ENCODE measurements around the gene C17orf58. TPM values are rescaled to one million over a fixed set of nuclear protein-coding genes. Genes with fewer than 3 reads are reported as not detected.
"Not testable (repeated sequence)": the region's sequence is repeated elsewhere in the genome, so short reads cannot be mapped to it uniquely, and the experiment has no call there.

C17orf58 gene
- total RNA-seq, 2 donors from 2014 or later = 19.2 to 24.6 TPM

DNA sequence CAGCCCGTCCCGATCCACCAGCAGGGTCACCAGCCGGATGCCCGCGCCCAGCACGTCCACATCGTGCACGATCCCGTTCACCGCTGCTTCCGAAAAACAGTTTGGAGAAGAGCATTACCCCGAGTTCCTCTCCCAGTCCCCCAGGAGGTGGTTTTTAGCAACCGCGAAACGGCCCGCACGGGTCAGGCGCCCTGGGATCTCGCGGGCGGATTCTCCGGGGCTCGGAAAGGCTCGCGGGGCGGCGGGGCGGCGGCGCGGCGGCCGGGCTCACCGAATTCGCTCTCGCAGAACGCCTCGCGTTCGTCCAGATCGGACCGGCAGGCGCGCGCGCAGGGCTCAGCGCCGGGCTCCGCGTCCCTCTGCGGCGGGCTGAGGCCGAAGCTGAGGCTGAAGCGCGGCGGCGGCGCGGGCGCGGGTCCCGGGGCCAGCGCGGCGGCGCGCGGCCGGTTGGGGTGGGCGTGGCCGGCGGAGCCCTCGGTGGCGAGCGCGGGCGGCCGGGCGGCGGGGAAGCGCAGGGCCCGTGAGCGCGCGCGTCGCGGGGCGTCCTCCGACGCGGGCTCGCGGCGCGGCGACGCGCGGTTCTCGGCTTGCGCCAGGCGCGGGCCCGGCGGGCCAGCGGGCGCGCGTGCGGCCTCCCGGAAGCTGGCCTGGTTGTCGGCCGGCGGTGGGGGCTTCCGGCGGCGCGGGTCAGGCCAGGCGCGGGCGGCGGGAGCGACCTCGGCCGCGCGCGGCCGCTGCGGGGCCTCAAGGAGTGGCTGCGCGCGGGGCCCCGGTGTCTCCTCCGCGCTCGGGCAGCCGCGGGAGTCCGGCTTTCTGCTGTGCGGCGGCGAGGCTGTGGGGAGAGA, 2.9 kb downstream of the C17orf58 start:
- peaks cover 30 to 34% of the 10 kb centered on the region in 2 donors for H3K4me1 Mint-ChIP-seq (ENCODE audit: low read depth in 2 of 2)
- H3K27ac Mint-ChIP-seq = peak overlapping the region; percentile 94 to 95
- peaks cover 15 to 16% of the 10 kb centered on the region in 2 donors for H3K27me3 Mint-ChIP-seq
- DNase-seq (ENCODE audit: low spot score) (peak; percentile 93), ATAC-seq (peak; percentile 90 to 94)
- no peaks in the 10 kb centered on the region for H3K36me3 Mint-ChIP-seq
- H3K4me3 Mint-ChIP-seq = peak overlapping the region; percentile 97
- no peaks in the 10 kb centered on the region for H3K9me3 Mint-ChIP-seq

DNA sequence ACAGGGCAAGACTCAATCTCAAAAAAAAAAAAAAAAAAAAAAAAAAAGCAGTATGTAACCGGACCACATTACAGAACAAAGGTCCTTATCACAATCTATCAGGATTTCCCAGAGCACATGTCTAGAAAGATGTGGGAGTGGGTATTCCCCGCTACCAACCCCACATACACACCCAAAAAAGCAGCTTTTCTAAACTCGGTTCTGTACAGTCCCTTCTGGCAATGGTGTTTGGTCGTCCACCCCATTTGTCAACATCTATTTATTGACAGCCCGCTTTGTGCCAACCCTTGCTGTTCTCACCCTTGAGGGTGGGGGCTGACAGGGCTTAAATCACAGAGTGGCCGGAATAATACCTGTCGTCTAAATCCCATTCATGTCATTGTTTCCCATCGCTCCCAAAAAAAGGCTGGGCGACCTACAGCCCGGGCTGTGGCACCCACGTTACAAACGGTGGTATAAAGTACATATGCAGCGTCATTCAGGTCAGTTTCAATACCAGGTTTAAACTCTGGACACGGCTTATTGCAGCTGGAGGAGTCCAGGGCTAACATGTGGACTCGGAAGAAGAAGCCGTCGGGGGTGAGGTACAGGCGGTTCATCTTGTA, 3.6 kb downstream of the C17orf58 start:
- DNase-seq (ENCODE audit: low spot score) (no peak), ATAC-seq (no peak)
- peaks cover 30 to 34% of the 10 kb centered on the region in 2 donors for H3K4me1 Mint-ChIP-seq (ENCODE audit: low read depth in 2 of 2)
- H3K27ac Mint-ChIP-seq = peak overlapping the region; percentile 94 to 95
- no peaks in the 10 kb centered on the region for H3K36me3 Mint-ChIP-seq
- H3K9me3 Mint-ChIP-seq = no peaks in the 10 kb centered on the region
- H3K27me3 Mint-ChIP-seq = peaks cover 15 to 16% of the 10 kb centered on the region in 2 donors
- peak overlapping the region; percentile 97 for H3K4me3 Mint-ChIP-seq

DNA sequence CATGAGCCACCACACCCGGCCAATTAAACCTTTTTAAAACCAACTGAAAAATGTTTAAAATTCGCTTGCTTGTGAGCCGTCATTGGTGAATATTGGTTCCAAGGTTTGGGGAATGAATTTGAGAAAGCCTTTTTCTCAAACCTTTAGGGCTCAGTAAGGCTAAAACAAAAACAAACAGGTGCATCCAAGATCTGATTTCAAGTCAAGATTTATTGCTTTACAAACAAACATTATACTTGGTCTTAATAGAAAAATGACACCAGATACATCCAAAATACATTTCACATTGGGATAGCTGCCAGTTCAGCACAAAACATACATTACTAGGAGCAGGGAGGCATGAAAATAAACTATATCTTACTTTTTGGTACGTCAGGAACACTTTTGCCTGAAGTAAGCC, 5.4 kb downstream of the C17orf58 start:
- H3K27me3 Mint-ChIP-seq = peaks cover 8 to 10% of the 10 kb centered on the region in 2 donors
- DNase-seq (ENCODE audit: low spot score) (no peak), ATAC-seq (no peak)
- no peak overlapping the region for H3K4me3 Mint-ChIP-seq
- H3K9me3 Mint-ChIP-seq = no peaks in the 10 kb centered on the region
- peaks cover 23 to 26% of the 10 kb centered on the region in 2 donors for H3K4me1 Mint-ChIP-seq (ENCODE audit: low read depth in 2 of 2)
- no peak overlapping the region for H3K27ac Mint-ChIP-seq
- H3K36me3 Mint-ChIP-seq = no peaks in the 10 kb centered on the region

DNA sequence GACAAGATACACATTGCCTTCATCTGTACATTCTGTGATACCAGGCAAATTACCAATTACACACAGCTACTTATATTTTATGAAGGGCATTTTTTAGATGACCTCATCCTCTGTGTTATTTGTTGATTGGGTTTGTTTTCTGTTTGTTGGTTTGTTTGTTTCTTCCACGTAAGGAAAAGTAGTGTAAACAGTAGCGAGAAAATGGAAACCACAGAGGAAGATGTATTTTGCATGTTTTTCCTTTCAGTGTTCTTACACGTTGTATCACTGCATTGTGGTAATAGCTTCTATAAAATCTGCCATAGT, 12.9 kb downstream of the C17orf58 start:
- no peaks in the 10 kb centered on the region for H3K36me3 Mint-ChIP-seq
- no peaks in the 10 kb centered on the region for H3K4me1 Mint-ChIP-seq (ENCODE audit: low read depth in 2 of 2)
- H3K4me3 Mint-ChIP-seq = no peak overlapping the region
- ATAC-seq (no peak), DNase-seq (ENCODE audit: low spot score) (no peak)
- no peaks in the 10 kb centered on the region for H3K9me3 Mint-ChIP-seq
- H3K27ac Mint-ChIP-seq = no peak overlapping the region
- H3K27me3 Mint-ChIP-seq = no peaks in the 10 kb centered on the region

DNA sequence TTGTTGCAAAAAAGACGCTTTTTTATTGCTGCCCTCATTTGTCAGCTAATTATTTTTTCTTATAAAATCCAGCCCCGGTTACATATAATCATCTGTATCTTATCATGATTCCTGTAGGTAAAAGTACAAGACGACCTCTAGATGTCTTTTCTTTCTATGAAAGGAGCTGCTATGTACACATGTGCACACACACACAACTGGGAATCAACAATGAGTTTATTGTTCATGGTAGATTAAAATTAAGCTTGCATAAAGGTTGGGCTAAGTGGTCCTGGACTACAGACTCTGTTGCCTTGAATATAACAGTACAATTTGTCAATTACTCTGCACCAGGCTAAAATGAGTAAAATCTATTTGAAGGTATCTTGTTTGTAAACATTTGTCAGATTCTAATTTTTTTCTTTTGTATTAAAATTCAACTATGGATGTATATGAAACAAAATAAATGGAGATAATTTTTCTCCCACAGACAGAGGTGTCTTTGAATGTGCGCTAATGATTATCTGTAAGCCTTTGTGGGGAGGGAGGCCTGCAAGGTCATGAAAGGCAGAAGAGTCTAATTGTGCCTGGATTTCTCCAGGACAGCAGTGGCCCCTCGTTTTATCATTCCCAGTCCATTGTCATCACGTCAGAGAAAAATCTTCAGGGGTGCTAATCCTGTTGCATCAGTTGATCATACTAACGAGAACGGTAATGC, 13.4 kb downstream of the C17orf58 start:
- Mint-ChIP-seq H3K36me3 (no peaks in the 10 kb centered on the region), H3K4me3 (no peak overlapping the region), H3K9me3 (no peaks in the 10 kb centered on the region), H3K27ac (no peak overlapping the region), H3K4me1 (ENCODE audit: low read depth in 2 of 2) (no peaks in the 10 kb centered on the region), H3K27me3 (no peaks in the 10 kb centered on the region)
- DNase-seq (ENCODE audit: low spot score) = no peak
- no peak for ATAC-seq

DNA sequence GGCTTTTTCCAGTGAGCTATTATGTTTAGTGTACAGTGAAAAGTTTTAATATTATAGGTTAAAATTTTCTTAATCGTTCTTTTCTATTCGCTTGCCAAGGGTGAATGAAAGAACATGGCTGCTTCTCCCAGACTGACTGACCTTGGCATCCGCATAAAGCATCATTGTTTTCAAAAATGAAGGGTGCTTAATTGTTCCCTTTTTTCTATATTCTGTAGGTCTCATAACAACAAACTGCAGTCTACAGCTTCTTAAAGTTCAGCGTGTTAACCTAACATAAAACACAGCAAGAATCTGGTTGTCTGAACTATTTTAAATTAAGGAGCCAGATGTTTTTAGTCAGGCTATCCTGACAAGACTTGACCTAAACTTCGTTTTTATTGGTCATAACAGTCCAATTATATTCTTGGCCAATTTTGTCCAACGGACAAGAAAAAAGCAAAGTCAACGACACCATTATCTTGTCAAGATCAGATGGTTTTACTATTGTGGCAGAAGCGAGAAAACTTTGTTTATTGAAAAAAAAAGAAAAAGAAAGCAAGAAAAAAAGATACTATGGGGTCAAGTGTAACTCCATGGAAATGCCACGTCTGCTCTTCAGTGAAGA, 14.1 kb downstream of the C17orf58 start:
- ATAC-seq (no peak), DNase-seq (ENCODE audit: low spot score) (no peak)
- H3K4me3 Mint-ChIP-seq = no peak overlapping the region
- no peaks in the 10 kb centered on the region for H3K9me3 Mint-ChIP-seq
- H3K27ac Mint-ChIP-seq = no peak overlapping the region
- no peaks in the 10 kb centered on the region for H3K4me1 Mint-ChIP-seq (ENCODE audit: low read depth in 2 of 2)
- H3K27me3 Mint-ChIP-seq = no peaks in the 10 kb centered on the region
- H3K36me3 Mint-ChIP-seq = no peaks in the 10 kb centered on the region

DNA sequence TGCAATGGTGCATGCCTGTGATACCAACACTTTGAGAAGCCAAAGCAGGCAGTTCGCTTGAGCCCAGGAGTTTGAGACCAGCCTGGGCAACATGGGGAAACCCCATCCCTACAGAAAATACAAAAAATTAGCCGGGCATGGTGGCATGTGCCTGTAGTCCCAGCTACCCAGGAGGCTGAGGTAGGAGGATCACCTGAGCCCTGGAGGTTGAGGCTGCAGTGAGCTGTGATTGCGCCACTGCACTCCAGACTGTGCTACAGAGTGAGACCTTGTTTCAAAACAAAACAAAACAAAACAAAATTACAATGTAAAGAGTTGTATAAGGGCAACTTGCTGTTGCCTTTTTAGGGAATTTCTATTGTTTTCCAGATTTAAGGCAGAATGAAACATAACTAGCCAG, 15.4 kb downstream of the C17orf58 start:
- not testable (repeated sequence) for H3K36me3 Mint-ChIP-seq; H3K9me3 Mint-ChIP-seq; H3K27me3 Mint-ChIP-seq; H3K27ac Mint-ChIP-seq; H3K4me1 Mint-ChIP-seq (ENCODE audit: low read depth in 2 of 2); DNase-seq (ENCODE audit: low spot score); H3K4me3 Mint-ChIP-seq; ATAC-seq

DNA sequence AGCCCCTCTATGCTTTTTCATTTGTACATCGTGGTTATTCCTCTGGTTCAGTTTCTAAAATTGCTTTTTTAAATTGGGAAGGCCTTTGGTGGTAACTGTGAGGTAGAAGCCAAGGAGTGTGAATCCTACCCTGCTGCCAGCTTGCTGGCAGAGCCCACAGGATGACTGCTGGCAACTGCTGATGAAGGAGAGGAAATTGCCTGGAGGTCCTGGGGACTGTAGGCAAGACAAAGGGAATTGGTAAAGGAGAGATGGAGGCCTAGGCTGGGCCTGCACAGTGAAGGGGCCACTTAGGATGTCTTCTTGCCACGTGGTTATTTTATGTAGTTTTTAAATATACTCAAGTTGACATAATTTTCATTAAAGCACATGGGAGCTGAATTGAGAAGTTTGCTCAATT, 15.8 kb downstream of the C17orf58 start:
- DNase-seq (ENCODE audit: low spot score) (no peak), ATAC-seq (no peak)
- no peaks in the 10 kb centered on the region for H3K36me3 Mint-ChIP-seq
- H3K27me3 Mint-ChIP-seq = no peaks in the 10 kb centered on the region
- H3K4me1 Mint-ChIP-seq (ENCODE audit: low read depth in 2 of 2) = no peaks in the 10 kb centered on the region
- no peak overlapping the region for H3K27ac Mint-ChIP-seq
- no peaks in the 10 kb centered on the region for H3K9me3 Mint-ChIP-seq
- H3K4me3 Mint-ChIP-seq = no peak overlapping the region

DNA sequence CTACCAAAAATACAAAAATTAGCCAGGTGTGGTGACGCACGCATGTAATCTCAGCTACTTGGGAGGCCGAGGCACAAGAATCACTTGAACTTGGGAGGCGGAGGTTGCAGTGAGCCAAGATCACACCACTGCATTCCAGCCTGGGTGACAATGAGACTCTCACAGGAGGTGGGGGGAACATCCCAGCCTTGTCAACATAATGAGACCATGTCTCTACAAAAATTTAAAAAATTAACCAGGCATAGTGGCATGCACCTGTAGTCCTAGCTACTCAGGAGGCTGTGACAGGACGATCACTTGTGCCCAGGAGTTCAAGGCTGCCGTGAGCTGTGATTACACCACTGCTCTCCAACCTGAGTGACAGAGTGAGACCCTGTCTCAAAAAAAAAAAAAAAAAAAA, 20.0 kb downstream of the C17orf58 start:
- not testable (repeated sequence) for H3K4me1 Mint-ChIP-seq (ENCODE audit: low read depth in 2 of 2); H3K9me3 Mint-ChIP-seq; H3K4me3 Mint-ChIP-seq; ATAC-seq; DNase-seq (ENCODE audit: low spot score); H3K36me3 Mint-ChIP-seq; H3K27ac Mint-ChIP-seq; H3K27me3 Mint-ChIP-seq

DNA sequence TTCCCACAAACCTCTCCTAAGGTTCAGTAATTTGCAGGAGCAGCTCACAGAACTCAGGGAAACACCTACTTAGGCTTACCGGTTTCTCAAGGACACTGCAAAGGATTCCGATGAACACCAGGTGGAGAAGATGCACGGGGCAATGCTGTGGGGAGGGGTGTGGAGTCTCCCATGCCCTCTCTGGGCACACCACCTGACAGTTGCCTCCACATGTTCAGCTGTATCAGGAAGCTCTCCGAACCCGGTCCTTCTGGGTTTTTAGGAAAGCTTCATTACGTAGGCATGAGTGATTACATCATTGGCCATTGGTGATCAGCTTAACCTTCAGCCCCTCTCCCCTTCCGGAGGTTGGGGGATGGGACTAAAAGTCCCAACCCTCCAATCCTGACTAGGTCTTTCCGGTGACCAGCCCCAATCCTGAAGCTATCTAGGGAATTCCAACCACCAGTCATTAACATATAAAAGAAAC, 21.6 kb downstream of the C17orf58 start:
- Mint-ChIP-seq H3K36me3 (no peaks in the 10 kb centered on the region), H3K27ac (peak overlapping the region in 1 of 2 donors; percentile 29), H3K4me1 (ENCODE audit: low read depth in 2 of 2) (no peaks in the 10 kb centered on the region), H3K27me3 (no peaks in the 10 kb centered on the region), H3K9me3 (no peaks in the 10 kb centered on the region), H3K4me3 (no peak overlapping the region)
- DNase-seq (ENCODE audit: low spot score) (no peak), ATAC-seq (no peak)

DNA sequence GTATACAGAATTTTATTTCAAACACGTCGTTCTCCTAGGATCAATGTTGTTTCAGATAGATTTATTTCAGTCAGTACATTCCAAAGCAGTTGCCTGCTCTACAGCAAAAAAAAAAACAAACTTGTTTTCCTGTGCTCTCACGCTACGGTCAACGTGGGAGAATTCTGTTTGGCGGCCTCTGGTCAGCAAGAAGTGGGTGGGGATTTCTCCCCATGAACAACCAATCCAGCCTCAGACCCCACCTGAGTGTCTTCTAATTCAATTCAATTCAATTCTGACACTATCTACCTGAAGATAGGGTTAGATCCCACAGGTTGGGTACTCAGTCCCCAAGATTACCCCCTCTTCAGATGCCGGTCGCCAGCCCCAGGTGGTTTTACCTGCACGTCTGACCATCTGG, 22.1 kb downstream of the C17orf58 start:
- Mint-ChIP-seq H3K4me1 (ENCODE audit: low read depth in 2 of 2) (no peaks in the 10 kb centered on the region), H3K9me3 (no peaks in the 10 kb centered on the region), H3K27me3 (no peaks in the 10 kb centered on the region), H3K36me3 (no peaks in the 10 kb centered on the region), H3K27ac (peak overlapping the region in 1 of 2 donors; percentile 29), H3K4me3 (no peak overlapping the region)
- ATAC-seq (no peak), DNase-seq (ENCODE audit: low spot score) (no peak)

DNA sequence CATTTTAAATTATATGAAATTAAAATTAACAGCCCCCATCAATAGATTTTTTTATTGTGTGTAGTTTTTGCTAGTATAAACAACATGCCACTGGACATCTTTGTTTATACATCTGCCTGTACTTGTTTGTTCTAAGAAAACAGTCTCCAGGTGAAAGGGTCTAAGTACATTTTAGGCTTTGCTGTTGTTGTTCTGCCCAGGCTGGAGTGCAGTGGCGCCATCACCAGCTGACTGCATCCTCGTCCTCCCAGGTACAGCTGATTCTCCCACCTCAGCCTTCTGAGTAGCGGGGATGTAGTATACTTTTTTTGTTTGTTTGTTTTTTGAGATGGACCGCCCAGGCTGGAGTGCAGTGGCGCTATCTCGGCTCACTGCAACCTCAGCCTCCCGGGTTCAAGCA, 25.5 kb downstream of the C17orf58 start:
- ATAC-seq (no peak), DNase-seq (ENCODE audit: low spot score) (no peak)
- Mint-ChIP-seq H3K27ac (no peak overlapping the region), H3K4me1 (ENCODE audit: low read depth in 2 of 2) (no peaks in the 10 kb centered on the region), H3K4me3 (no peak overlapping the region), H3K27me3 (no peaks in the 10 kb centered on the region), H3K36me3 (no peaks in the 10 kb centered on the region), H3K9me3 (no peaks in the 10 kb centered on the region)

DNA sequence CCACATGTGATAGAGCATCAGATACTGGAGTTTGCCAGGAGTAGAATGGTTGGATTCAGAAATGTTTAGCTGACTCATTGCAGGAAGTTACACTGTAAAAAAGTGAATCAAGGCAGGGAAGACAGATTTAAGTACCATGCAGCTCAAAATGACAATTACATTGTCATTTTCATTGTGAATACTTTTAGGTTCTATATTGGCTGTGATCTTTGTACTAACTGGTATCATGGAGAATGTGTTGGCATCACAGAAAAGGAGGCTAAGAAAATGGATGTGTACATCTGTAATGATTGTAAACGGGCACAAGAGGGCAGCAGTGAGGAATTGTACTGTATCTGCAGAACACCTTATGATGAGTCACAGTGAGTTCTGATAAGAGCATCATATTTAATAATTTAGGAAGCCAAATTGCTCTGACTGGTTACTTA, 33.1 kb downstream of the C17orf58 start:
- peak overlapping the region; percentile 74 to 79 for H3K27ac Mint-ChIP-seq
- not testable (repeated sequence) for H3K4me3 Mint-ChIP-seq; H3K36me3 Mint-ChIP-seq; H3K9me3 Mint-ChIP-seq; H3K27me3 Mint-ChIP-seq; H3K4me1 Mint-ChIP-seq (ENCODE audit: low read depth in 2 of 2)
- peak; percentile 79 for DNase-seq (ENCODE audit: low spot score)
- peak; percentile 85 to 86 for ATAC-seq

DNA sequence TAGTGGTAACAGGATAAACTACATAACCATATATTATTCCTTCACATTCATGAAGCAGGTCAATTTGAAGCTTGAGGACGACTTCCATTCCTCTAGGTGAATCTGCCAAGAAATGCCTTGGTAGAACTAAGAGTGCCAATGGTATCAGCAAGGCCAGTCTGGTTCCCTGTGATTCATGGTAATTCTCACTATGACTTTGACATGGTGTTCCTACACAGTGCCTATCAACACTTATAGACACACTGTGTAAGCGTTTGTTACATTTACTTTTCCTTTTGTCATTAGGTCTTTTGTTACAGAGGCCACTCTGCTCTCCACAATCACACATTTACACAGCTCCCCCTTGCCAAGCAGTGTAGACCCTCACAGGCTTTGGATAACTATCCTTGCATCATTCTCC, 34.1 kb downstream of the C17orf58 start:
- DNase-seq (ENCODE audit: low spot score); H3K36me3 Mint-ChIP-seq; H3K4me1 Mint-ChIP-seq (ENCODE audit: low read depth in 2 of 2); ATAC-seq; H3K4me3 Mint-ChIP-seq; H3K9me3 Mint-ChIP-seq; H3K27me3 Mint-ChIP-seq: not testable (repeated sequence)
- H3K27ac Mint-ChIP-seq = peak overlapping the region in 1 of 2 donors; percentile 74

All from natural killer cell treated with Interleukin-12 subunit alpha and Interleukin-12 subunit beta and Interleukin-15 and Interleukin-18, amount 100 ng/mL, for 72 hours (primary cell).